Fibroblast of lung (primary cell): ENCODE results near the gene SCD.

Experiments used
- CTCF ChIP-seq, 2 donors: IDR thresholded peaks in 1 of 2; conservative IDR thresholded peaks in 1 of 2; 1 replicate in 1 of 2; 2 replicates in 1 of 2; pipeline ENCODE4 v1.5.1; 2011 to 2012; ENCODE audit warnings: low read length in 2 of 2, control low read depth in 1 of 2, inconsistent platforms in 1 of 2, low read depth in 1 of 2, mild to moderate bottlenecking in 1 of 2
- EZH2 ChIP-seq: IDR thresholded peaks from 2 replicates; pipeline ENCODE4 v1.5.1; 2012; ENCODE audit warnings: low read length, control low read depth, mild to moderate bottlenecking; ENCODE audit errors: missing control alignments

- no peak for TF ChIP-seq CTCF (conservative IDR thresholded peaks at IDR 0.05 in 1 of 2, IDR thresholded peaks at IDR 0.05 in 1 of 2; ENCODE audit: low read depth in 1 of 2, low read length in 2 of 2)
- TF ChIP-seq EZH2 = no peak
Measured at GRCh38 chr10:100306861-100307260, 40.2 kb upstream of the SCD start.
